ENCODE results near the gene BRD3. TPM values are rescaled to one million over a fixed set of nuclear protein-coding genes. Genes with fewer than 3 reads are reported as not detected.
A peak's percentile ranks its signal among the peaks of the same experiment; 100 is the strongest.

The BRD3 gene
- total and polyA plus RNA-seq, 12 donors: 8.4 to 73.1 (median 20.4) TPM

- H3K4me1 ChIP-seq (replicated peaks in 1 of 2): peaks cover 77 to 93% of the 10 kb centered on the region in 2 donors
- WGBS, 4 donors: 60 to 81% (median 78%) methylated on average over 7 to 17 of the region's 17 CpGs
- intact Hi-C loops (cut with DNase I): loop anchor here in 1 of 2 donors (5.0 to 10.0 kb wide), 2 partner anchors 33 to 375 kb away; partner anchors contain the start of gene BRD3OS
- H3K4me3 ChIP-seq: no peak overlapping the region
- H3K36me3 ChIP-seq (replicated peaks in 1 of 2): no peaks in the 10 kb centered on the region
- DNase-seq: peak in 6 of 7 donors; percentile 33 to 61 (median 49)
- H3K27me3 ChIP-seq: no peaks in the 10 kb centered on the region
- peak overlapping the region in 1 of 5 donors; percentile 83 for H3K27ac ChIP-seq
- no peaks in the 10 kb centered on the region for H3K9me3 ChIP-seq (replicated peaks in 1 of 3)
- TF ChIP-seq CTCF (IDR thresholded peaks at IDR 0.05) (no peak), POLR2A (IDR thresholded peaks at IDR 0.05) (no peak)
Observed at GRCh38 chr9:134059661-134060395, 8.0 kb downstream of the BRD3 start.

- H3K27ac ChIP-seq: peak overlapping the region in 2 of 5 donors; percentile 46 to 83
- peak in 4 of 7 donors; percentile 17 to 52 (median 22) for DNase-seq
- peaks cover 74 to 91% of the 10 kb centered on the region in 2 donors for H3K4me1 ChIP-seq (replicated peaks in 1 of 2)
Observed at GRCh38 chr9:134059188-134059641, 8.6 kb downstream of the BRD3 start.

GRCh38 chr9:134058716-134059115 lies 9.1 kb downstream of the BRD3 start:
- Histone ChIP-seq H3K36me3 (replicated peaks in 1 of 2) (no peaks in the 10 kb centered on the region), H3K27me3 (no peaks in the 10 kb centered on the region), H3K27ac (peak overlapping the region in 4 of 5 donors; percentile 24 to 83 (median 63)), H3K4me3 (no peak overlapping the region), H3K4me1 (replicated peaks in 1 of 2) (peaks cover 74 to 88% of the 10 kb centered on the region in 2 donors), H3K9me3 (replicated peaks in 1 of 3) (no peaks in the 10 kb centered on the region)
- TF ChIP-seq POLR2A (IDR thresholded peaks at IDR 0.05) (no peak), CTCF (IDR thresholded peaks at IDR 0.05) (peak in 1 of 6 experiments; percentile 10)
- intact Hi-C loops (cut with DNase I): loop anchor here in 1 of 2 donors (10.0 kb wide), 1 partner anchor 376 kb away; no protein-coding TSS in a partner anchor
- WGBS, 4 donors: 55 to 61% (median 57%) methylated on average over 5 to 7 of the region's 7 CpGs
- DNase-seq: peak; percentile 25 to 61 (median 54)

More at GRCh38 chr9:134059188-134059641, 8.6 kb downstream of the BRD3 start:
- intact Hi-C loops (cut with DNase I): loop anchor here in 1 of 2 donors (10.0 kb wide), 1 partner anchor 376 kb away; no protein-coding TSS in a partner anchor
- no peaks in the 10 kb centered on the region for H3K9me3 ChIP-seq (replicated peaks in 1 of 3)
- WGBS, 4 donors: 83 to 87% (median 85%) methylated on average over 10 to 16 of the region's 16 CpGs
- TF ChIP-seq POLR2A (IDR thresholded peaks at IDR 0.05) (no peak), CTCF (IDR thresholded peaks at IDR 0.05) (no peak)
- H3K27me3 ChIP-seq: no peaks in the 10 kb centered on the region
- no peak overlapping the region for H3K4me3 ChIP-seq
- no peaks in the 10 kb centered on the region for H3K36me3 ChIP-seq (replicated peaks in 1 of 2)

Measured in adrenal gland (tissue), 12 donors.